ENCODE results near the gene H6PD.

DNA sequence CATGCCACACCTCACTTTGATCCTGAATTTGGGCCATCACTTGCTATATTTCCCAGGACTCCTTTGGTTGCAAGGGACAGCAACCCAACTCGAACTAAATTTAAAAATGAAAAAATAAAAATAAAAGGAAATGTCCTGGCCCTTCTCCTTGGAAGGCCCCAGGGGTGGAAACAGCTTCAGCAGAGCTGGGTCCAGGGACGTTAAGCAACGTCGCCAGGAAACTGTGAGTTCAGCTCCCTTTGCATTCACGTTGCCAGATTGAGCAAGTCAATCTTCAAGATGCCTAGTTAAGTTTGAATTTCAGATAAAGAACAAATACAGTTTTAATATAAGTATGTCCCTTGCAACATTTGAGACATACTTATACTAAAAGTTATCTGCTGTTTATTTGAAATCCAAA is 43.5 kb downstream of the H6PD start:
- TF ChIP-seq NCOR1 (IDR thresholded peaks at IDR 0.05) (no peak), POLR2A (conservative IDR thresholded peaks at IDR 0.05) (no peak), FOXA1 (IDR thresholded peaks at IDR 0.05; ENCODE audit: borderline replicate concordance) (no peak), ZNF274 (IDR thresholded peaks at IDR 0.05; ENCODE audit: borderline replicate concordance, low read depth, low read length) (no peak), SPI1 (IDR thresholded peaks at IDR 0.05; ENCODE audit: borderline replicate concordance, low read depth, low read length) (no peak), ZNF175 (CRISPR knock-in tag; IDR thresholded peaks at IDR 0.05; ENCODE audit: low read depth) (no peak)
- TF ChIP-seq, protein P1, sequence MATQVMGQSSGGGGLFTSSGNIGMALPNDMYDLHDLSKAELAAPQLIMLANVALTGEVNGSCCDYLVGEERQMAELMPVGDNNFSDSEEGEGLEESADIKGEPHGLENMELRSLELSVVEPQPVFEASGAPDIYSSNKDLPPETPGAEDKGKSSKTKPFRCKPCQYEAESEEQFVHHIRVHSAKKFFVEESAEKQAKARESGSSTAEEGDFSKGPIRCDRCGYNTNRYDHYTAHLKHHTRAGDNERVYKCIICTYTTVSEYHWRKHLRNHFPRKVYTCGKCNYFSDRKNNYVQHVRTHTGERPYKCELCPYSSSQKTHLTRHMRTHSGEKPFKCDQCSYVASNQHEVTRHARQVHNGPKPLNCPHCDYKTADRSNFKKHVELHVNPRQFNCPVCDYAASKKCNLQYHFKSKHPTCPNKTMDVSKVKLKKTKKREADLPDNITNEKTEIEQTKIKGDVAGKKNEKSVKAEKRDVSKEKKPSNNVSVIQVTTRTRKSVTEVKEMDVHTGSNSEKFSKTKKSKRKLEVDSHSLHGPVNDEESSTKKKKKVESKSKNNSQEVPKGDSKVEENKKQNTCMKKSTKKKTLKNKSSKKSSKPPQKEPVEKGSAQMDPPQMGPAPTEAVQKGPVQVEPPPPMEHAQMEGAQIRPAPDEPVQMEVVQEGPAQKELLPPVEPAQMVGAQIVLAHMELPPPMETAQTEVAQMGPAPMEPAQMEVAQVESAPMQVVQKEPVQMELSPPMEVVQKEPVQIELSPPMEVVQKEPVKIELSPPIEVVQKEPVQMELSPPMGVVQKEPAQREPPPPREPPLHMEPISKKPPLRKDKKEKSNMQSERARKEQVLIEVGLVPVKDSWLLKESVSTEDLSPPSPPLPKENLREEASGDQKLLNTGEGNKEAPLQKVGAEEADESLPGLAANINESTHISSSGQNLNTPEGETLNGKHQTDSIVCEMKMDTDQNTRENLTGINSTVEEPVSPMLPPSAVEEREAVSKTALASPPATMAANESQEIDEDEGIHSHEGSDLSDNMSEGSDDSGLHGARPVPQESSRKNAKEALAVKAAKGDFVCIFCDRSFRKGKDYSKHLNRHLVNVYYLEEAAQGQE (IDR thresholded peaks at IDR 0.05; ENCODE audit: borderline replicate concordance), result no peak
- TF ChIP-seq, protein P1 (CRISPR knock-in tag; IDR thresholded peaks at IDR 0.05; ENCODE audit: low read depth), result no peak
- TF ChIP-seq, protein P2, sequence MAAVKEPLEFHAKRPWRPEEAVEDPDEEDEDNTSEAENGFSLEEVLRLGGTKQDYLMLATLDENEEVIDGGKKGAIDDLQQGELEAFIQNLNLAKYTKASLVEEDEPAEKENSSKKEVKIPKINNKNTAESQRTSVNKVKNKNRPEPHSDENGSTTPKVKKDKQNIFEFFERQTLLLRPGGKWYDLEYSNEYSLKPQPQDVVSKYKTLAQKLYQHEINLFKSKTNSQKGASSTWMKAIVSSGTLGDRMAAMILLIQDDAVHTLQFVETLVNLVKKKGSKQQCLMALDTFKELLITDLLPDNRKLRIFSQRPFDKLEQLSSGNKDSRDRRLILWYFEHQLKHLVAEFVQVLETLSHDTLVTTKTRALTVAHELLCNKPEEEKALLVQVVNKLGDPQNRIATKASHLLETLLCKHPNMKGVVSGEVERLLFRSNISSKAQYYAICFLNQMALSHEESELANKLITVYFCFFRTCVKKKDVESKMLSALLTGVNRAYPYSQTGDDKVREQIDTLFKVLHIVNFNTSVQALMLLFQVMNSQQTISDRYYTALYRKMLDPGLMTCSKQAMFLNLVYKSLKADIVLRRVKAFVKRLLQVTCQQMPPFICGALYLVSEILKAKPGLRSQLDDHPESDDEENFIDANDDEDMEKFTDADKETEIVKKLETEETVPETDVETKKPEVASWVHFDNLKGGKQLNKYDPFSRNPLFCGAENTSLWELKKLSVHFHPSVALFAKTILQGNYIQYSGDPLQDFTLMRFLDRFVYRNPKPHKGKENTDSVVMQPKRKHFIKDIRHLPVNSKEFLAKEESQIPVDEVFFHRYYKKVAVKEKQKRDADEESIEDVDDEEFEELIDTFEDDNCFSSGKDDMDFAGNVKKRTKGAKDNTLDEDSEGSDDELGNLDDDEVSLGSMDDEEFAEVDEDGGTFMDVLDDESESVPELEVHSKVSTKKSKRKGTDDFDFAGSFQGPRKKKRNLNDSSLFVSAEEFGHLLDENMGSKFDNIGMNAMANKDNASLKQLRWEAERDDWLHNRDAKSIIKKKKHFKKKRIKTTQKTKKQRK (IDR thresholded peaks at IDR 0.05; ENCODE audit: borderline replicate concordance, low read depth, low read length), result no peak
- TF ChIP-seq, protein P3, sequence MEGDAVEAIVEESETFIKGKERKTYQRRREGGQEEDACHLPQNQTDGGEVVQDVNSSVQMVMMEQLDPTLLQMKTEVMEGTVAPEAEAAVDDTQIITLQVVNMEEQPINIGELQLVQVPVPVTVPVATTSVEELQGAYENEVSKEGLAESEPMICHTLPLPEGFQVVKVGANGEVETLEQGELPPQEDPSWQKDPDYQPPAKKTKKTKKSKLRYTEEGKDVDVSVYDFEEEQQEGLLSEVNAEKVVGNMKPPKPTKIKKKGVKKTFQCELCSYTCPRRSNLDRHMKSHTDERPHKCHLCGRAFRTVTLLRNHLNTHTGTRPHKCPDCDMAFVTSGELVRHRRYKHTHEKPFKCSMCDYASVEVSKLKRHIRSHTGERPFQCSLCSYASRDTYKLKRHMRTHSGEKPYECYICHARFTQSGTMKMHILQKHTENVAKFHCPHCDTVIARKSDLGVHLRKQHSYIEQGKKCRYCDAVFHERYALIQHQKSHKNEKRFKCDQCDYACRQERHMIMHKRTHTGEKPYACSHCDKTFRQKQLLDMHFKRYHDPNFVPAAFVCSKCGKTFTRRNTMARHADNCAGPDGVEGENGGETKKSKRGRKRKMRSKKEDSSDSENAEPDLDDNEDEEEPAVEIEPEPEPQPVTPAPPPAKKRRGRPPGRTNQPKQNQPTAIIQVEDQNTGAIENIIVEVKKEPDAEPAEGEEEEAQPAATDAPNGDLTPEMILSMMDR (IDR thresholded peaks at IDR 0.05 in 2 of 3, conservative IDR thresholded peaks at IDR 0.05 in 1 of 3; ENCODE audit: insufficient read depth in 2 of 3, low read depth in 1 of 3, low read length in 3 of 3), result no peak
